ENCODE measurements around the gene CSMD2.

The CSMD2 gene

DNA sequence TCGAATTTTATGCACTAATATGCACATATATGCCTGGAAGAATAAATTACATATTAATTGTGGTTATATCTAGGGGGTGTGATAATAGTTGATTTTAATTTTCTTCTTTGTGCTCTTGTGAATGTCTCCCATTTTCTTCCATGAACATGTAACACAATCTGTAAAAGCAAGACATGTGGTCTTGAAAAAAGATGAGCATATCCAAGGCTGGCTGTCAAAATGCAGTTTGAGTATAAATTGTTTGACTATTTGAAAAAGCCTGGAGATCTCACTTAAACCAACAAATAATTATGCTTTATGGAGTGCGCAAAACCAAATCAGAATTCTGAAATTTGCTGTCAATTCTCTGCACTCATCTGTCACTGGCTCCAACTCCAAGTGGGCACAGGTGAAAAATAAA lies 157.3 kb downstream of the CSMD2 start:
- H3K4me3 ChIP-seq (ENCODE audit: low read depth, low read length) = no peak overlapping the region
- TF ChIP-seq, protein P1, sequence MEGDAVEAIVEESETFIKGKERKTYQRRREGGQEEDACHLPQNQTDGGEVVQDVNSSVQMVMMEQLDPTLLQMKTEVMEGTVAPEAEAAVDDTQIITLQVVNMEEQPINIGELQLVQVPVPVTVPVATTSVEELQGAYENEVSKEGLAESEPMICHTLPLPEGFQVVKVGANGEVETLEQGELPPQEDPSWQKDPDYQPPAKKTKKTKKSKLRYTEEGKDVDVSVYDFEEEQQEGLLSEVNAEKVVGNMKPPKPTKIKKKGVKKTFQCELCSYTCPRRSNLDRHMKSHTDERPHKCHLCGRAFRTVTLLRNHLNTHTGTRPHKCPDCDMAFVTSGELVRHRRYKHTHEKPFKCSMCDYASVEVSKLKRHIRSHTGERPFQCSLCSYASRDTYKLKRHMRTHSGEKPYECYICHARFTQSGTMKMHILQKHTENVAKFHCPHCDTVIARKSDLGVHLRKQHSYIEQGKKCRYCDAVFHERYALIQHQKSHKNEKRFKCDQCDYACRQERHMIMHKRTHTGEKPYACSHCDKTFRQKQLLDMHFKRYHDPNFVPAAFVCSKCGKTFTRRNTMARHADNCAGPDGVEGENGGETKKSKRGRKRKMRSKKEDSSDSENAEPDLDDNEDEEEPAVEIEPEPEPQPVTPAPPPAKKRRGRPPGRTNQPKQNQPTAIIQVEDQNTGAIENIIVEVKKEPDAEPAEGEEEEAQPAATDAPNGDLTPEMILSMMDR (IDR thresholded peaks at IDR 0.05; ENCODE audit: borderline replicate concordance, insufficient read depth, low read depth, low read length) = no peak

DNA sequence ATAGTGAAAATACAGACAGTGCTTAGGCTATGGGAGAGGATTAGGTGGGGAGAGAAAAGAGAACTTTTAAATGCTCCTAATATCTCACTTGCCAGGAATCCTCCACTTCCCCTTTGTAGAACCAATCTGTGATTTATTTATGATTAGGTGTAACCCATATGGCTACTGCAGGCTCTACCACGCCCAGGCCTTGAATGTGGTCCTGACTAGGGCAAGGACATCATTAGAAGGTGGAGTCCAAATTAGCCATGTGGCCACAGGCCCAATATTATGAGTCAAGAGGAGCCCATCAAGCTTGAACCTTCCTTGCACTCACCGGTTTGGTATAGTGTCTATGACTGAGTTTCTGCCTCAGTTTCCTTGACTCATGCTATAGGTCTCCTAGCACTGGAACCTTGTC lies 159.7 kb downstream of the CSMD2 start:
- no peak overlapping the region for H3K4me3 ChIP-seq (ENCODE audit: low read depth, low read length)
- TF ChIP-seq, protein P1 (IDR thresholded peaks at IDR 0.05; ENCODE audit: borderline replicate concordance, insufficient read depth, low read depth, low read length) = no peak

DNA sequence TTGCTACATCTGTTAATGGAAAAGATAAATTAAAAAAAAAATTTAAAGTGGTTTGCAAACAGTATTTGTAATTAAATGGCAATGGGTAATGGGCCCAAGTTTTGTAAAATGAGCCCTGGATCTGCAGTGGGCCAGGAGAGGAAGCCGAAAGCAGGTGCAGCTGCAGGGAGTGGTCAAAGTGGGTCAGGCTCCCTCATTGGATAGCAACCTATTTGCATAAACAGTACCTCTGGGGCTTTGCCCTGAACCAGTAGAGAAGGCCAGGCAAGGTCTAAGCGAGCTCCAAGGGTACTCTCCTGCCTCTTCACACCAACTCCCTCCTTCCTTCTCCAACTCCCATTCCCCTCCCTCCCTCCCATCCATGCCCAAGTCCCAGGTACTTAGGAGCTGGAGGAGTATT lies 162.2 kb downstream of the CSMD2 start:
- H3K4me3 ChIP-seq (ENCODE audit: low read depth, low read length) = no peak overlapping the region
- TF ChIP-seq, protein P1 (IDR thresholded peaks at IDR 0.05; ENCODE audit: borderline replicate concordance, insufficient read depth, low read depth, low read length) = no peak

DNA sequence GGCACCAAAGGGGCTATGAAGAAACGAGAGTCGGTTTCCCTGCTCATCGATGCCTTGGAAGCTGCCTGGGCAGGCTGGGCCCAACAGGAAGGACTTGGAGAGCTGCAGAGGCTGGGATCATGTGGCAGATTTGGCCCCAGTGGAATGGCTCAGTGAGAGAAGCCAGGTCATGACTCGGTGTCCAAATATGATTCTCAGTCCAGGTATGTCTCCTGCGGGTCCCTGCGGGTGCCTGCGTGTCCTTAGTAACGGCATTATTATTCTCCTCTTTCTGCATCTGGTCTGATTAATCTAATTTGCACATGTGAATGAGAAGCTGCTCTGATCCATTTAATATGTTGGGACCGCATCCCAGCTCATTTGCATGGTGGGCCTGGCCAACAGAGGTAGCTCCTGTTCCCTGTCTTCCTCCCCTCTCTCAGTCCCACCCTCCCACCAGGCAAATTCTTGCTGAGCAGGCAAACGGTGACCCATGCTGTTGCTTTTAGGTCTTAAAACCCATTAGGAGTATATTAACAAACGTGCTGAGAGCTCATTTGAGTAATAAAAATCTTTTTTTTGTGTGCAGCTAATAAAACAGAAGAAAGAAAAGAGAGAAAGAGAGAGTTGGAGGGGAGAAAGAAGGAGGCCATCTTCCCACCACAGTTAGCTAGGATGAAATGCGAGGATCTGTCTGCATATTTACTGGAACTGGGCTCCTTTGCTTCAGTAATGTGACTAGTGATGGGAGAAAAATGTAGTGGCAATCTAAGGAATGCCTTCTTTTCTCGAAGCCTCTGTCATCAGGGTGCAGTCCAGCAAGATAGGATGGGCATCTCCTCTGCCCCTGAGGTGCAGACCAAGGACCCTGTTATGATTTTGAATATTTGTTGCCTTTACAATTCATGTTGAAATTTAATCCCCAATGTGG lies 167.6 kb downstream of the CSMD2 start:
- no peak overlapping the region for H3K4me3 ChIP-seq (ENCODE audit: low read depth, low read length)
- TF ChIP-seq, protein P1 (IDR thresholded peaks at IDR 0.05; ENCODE audit: borderline replicate concordance, insufficient read depth, low read depth, low read length) = no peak

DNA sequence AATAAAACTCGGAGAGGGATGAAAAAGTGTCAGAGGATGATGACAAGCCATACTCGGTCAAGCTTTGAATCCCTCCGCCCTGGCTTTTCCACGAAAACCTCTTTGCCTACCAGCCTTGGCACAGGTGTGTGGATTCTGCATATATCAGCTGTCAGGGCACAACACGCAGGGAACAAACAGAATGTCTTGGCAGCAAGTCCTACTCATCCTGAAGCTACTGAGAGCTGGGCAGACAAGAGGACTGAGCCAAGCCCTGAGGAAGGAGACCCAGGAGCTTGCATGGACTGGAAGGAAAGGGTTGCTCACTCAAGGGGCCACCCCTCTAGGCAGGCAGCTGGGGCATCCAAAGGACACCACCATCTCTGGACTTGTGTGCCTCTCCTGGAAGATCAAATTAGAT lies 168.7 kb downstream of the CSMD2 start:
- TF ChIP-seq, protein P1 (IDR thresholded peaks at IDR 0.05; ENCODE audit: borderline replicate concordance, insufficient read depth, low read depth, low read length) = no peak
- H3K4me3 ChIP-seq (ENCODE audit: low read depth, low read length) = no peak overlapping the region

DNA sequence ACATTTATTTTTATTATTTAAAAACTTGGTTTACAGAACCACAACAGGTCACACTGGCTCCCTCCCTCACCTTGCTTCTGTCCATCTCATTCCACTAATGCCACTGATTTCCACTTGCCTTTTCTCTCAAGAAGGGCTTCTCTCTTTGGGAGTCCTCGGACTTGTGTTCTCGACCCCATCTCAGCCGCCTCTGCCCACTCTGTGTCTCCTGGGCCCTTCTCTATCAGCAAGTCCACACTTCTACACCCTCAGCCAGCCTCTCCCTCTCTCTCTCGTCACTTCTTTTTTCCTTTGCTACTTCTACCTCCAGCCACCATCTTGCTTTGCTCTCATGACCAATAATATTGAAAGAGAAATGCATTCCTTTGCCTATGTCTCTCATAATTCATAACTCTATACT lies 171.7 kb downstream of the CSMD2 start:
- no peak overlapping the region for H3K4me3 ChIP-seq (ENCODE audit: low read depth, low read length)
- TF ChIP-seq, protein P1 (IDR thresholded peaks at IDR 0.05; ENCODE audit: borderline replicate concordance, insufficient read depth, low read depth, low read length) = no peak

DNA sequence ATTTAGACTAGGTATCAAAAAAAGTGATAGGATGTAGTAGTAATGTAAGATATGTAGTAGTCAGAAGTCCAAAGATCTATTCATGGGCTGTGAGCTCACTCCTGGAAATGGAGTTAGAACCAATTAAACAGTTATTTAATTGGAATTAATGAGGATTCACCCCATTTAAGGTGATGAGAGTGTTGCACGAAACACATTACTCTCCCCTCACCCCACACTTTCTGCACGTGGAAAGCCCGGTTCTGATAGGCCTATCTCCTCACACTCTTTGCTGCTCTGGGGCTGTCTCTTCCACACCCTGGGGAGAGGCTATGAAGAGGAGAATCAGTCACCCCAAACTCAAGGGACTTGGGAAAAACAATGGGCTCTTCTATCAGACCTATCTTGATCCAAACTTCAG lies 174.7 kb downstream of the CSMD2 start:
- TF ChIP-seq, protein P1 (IDR thresholded peaks at IDR 0.05; ENCODE audit: borderline replicate concordance, insufficient read depth, low read depth, low read length) = no peak
- H3K4me3 ChIP-seq (ENCODE audit: low read depth, low read length) = no peak overlapping the region

All from GM12875 (cell line).